ENCODE results near the gene KCNC2.

GRCh38 chr12:75020068-75020557 lies 189.5 kb downstream of the KCNC2 start:
- TF ChIP-seq, protein P1, sequence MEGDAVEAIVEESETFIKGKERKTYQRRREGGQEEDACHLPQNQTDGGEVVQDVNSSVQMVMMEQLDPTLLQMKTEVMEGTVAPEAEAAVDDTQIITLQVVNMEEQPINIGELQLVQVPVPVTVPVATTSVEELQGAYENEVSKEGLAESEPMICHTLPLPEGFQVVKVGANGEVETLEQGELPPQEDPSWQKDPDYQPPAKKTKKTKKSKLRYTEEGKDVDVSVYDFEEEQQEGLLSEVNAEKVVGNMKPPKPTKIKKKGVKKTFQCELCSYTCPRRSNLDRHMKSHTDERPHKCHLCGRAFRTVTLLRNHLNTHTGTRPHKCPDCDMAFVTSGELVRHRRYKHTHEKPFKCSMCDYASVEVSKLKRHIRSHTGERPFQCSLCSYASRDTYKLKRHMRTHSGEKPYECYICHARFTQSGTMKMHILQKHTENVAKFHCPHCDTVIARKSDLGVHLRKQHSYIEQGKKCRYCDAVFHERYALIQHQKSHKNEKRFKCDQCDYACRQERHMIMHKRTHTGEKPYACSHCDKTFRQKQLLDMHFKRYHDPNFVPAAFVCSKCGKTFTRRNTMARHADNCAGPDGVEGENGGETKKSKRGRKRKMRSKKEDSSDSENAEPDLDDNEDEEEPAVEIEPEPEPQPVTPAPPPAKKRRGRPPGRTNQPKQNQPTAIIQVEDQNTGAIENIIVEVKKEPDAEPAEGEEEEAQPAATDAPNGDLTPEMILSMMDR (IDR thresholded peaks at IDR 0.05) = no peak
- no peak for TF ChIP-seq POLR2A (IDR thresholded peaks at IDR 0.05)
- TF ChIP-seq POLR2AphosphoS5 (IDR thresholded peaks at IDR 0.05) = no peak

Measured in prostate gland (tissue), 2 donors.